ENCODE measurements around the gene KIAA1958. TPM values are rescaled to one million over a fixed set of nuclear protein-coding genes. Genes with fewer than 3 reads are reported as not detected.

KIAA1958 gene
- polyA plus RNA-seq, 2 of the 4 experiments (the other 2 are of a cell fraction) = 2.2 to 3.7 TPM

- Histone ChIP-seq H3K4me2 (peak overlapping the region; percentile 5; the same call in 1 of the 3 replicates), H3K4me1 (peaks cover 18% of the 10 kb centered on the region), H3K9me3 (peaks cover 24% of the 10 kb centered on the region), H3K27ac (no peak overlapping the region), H3K4me3 (no peak overlapping the region)
- ChIA-PET POLR2A (no interaction called here), CTCF (interaction anchor here (1.2 to 1.3 kb wide), 2 partner anchors 21 to 221 kb away, joined by 3 to 4 read pairs; no protein-coding TSS in a partner anchor)
- no peak for FAIRE-seq
- WGBS (ENCODE audit: missing lambda C conversion rate) = 82% methylated on average over 4 of the region's 4 CpGs
- TF ChIP-seq HES2 (IDR thresholded peaks at IDR 0.05) (no peak), CHD4 (IDR thresholded peaks at IDR 0.05; ENCODE audit: borderline replicate concordance) (no peak), ELK1 (IDR thresholded peaks at IDR 0.05; ENCODE audit: low read depth, low read length) (no peak), MAFK (IDR thresholded peaks at IDR 0.05; ENCODE audit: partially characterized antibody) (no peak), HOXB13 (CRISPR knock-in tag; IDR thresholded peaks at IDR 0.05; ENCODE audit: low read depth) (no peak), MYC (IDR thresholded peaks at IDR 0.05; ENCODE audit: borderline replicate concordance, low read length) (no peak), ATOH8 (CRISPR knock-in tag; IDR thresholded peaks at IDR 0.05; ENCODE audit: low read depth) (no peak), NPAS2 (CRISPR knock-in tag; IDR thresholded peaks at IDR 0.05; ENCODE audit: borderline replicate concordance) (no peak), RAD21 (conservative IDR thresholded peaks at IDR 0.05 in 1 of 2, IDR thresholded peaks at IDR 0.05 in 1 of 2) (no peak), CHD2 (IDR thresholded peaks at IDR 0.05; ENCODE audit: low read length, partially characterized antibody) (no peak), EHMT2 (IDR thresholded peaks at IDR 0.05; ENCODE audit: low read depth) (no peak), CEBPB (IDR thresholded peaks at IDR 0.05) (no peak), JUN (IDR thresholded peaks at IDR 0.05) (no peak), FOSL2 (IDR thresholded peaks at IDR 0.05) (no peak), FOSL2 (CRISPR knock-in tag; IDR thresholded peaks at IDR 0.05) (no peak), MAX (IDR thresholded peaks at IDR 0.05) (no peak), KDM1A (IDR thresholded peaks at IDR 0.05; ENCODE audit: low read depth) (no peak), E2F6 (IDR thresholded peaks at IDR 0.05; ENCODE audit: borderline replicate concordance, low read depth) (no peak), SMC3 (IDR thresholded peaks at IDR 0.05) (no peak), FOSB (CRISPR knock-in tag; IDR thresholded peaks at IDR 0.05) (no peak), EHF (CRISPR knock-in tag; IDR thresholded peaks at IDR 0.05) (no peak)
- no peak for DNase-seq (ENCODE audit: low read depth in 1 of 2, low spot score in 1 of 2)
- ATAC-seq = no peak
Observed at GRCh38 chr9:112489876-112490666, 3.4 kb downstream of the KIAA1958 start.

- Histone ChIP-seq H3K27ac (no peak overlapping the region), H3K4me1 (peaks cover 7% of the 10 kb centered on the region; the same call in 2 of the 3 replicates), H3K4me2 (no peak overlapping the region), H3K9me3 (peaks cover 29% of the 10 kb centered on the region), H3K4me3 (no peak overlapping the region)
- CTCF ChIA-PET = interaction anchor here (1.0 kb wide), 1 partner anchor 50 kb away, joined by 3 read pairs; no protein-coding TSS in a partner anchor
- ATAC-seq = no peak
- DNase-seq (ENCODE audit: low read depth in 1 of 2, low spot score in 1 of 2) = no peak
- 95% methylated on average over 1 of the region's 1 CpG for WGBS (ENCODE audit: missing lambda C conversion rate)
- no peak for FAIRE-seq
- POLR2A ChIA-PET = no interaction called here
- TF ChIP-seq CBX8 (IDR thresholded peaks at IDR 0.05) (no peak), NR3C1 (IDR thresholded peaks at IDR 0.05) (no peak), HOXB13 (CRISPR knock-in tag; IDR thresholded peaks at IDR 0.05; ENCODE audit: low read depth) (no peak), ZNF302 (CRISPR knock-in tag; IDR thresholded peaks at IDR 0.05) (no peak), MAX (IDR thresholded peaks at IDR 0.05) (no peak), HEYL (CRISPR knock-in tag; IDR thresholded peaks at IDR 0.05) (no peak), KDM1A (IDR thresholded peaks at IDR 0.05; ENCODE audit: low read depth) (no peak), POLR2AphosphoS2 (conservative IDR thresholded peaks at IDR 0.05; ENCODE audit: low read length) (no peak), GATA3 (IDR thresholded peaks at IDR 0.05; ENCODE audit: borderline replicate concordance) (no peak), RCOR1 (IDR thresholded peaks at IDR 0.05; ENCODE audit: low read depth, low read length) (no peak), USF2 (IDR thresholded peaks at IDR 0.05) (no peak), ATOH8 (CRISPR knock-in tag; IDR thresholded peaks at IDR 0.05; ENCODE audit: low read depth) (no peak), ELK1 (IDR thresholded peaks at IDR 0.05; ENCODE audit: low read depth, low read length) (no peak)
Observed at GRCh38 chr9:112493393-112494137, 6.9 kb downstream of the KIAA1958 start.
